ENCODE results near the gene RRP8.

Gene RRP8

DNA sequence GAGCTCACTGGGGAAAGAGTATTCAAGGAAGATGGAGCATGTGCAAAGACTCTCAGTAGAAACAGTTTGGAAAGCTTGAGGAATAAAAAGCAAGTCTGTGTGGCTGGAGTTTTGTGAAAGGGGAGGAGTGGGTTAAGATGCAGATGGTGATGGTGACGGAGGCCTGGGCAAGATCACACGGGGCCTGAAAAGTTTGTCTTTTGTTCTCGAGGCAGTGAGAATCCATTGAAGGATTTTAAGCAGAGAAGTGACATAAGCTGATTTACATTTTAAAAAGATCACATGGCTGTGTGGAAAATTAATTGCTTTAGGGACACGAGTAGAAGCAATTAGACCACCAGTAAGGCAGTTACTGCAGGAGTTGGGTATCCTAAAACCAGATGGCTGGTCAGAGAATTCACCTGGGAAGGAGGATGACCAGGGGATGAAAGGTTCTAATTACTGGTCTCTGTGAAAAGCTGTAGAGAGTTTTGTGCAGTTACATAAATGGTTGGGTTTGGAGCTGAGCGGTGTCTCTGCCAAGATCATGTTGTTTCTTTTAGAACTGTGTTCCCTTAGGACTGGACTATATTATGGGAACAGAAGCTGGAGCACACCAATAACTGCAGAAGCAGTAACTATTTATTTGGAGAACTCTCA, 7.1 kb downstream of the RRP8 start:
- Histone ChIP-seq H3K27me3 (ENCODE audit: low read length) (no peaks in the 10 kb centered on the region), H3K27ac (ENCODE audit: low read depth, low read length) (no peak overlapping the region), H3K4me2 (ENCODE audit: low read depth, low read length, poor library complexity, severe bottlenecking) (no peak overlapping the region), H3K36me3 (ENCODE audit: low read length) (peaks cover 14% of the 10 kb centered on the region; the same call in 1 of the 2 replicates), H3K79me2 (ENCODE audit: insufficient read depth, low read length) (peaks cover 24% of the 10 kb centered on the region), H4K20me1 (ENCODE audit: low read depth, low read length) (no peaks in the 10 kb centered on the region; the same call in 1 of the 2 replicates), H3K4me3 (ENCODE audit: insufficient read depth, low read length, poor library complexity, severe bottlenecking) (no peak overlapping the region), H3K9me3 (ENCODE audit: insufficient read depth, low read length) (no peaks in the 10 kb centered on the region), H3K9ac (ENCODE audit: low read length) (no peak overlapping the region), H3K9me2 (replicated peaks; ENCODE audit: insufficient read depth, low read length) (no peaks in the 10 kb centered on the region), H2AFZ (ENCODE audit: low read depth, low read length, severe bottlenecking) (no peak overlapping the region), H3F3A (ENCODE audit: insufficient read depth) (no peaks in the 10 kb centered on the region)
- TF ChIP-seq CTCF (IDR thresholded peaks at IDR 0.05; ENCODE audit: insufficient read depth, low read length, poor library complexity, severe bottlenecking) (no peak), EZH2phosphoT487 (conservative IDR thresholded peaks at IDR 0.05; ENCODE audit: low read length) (no peak)

DNA sequence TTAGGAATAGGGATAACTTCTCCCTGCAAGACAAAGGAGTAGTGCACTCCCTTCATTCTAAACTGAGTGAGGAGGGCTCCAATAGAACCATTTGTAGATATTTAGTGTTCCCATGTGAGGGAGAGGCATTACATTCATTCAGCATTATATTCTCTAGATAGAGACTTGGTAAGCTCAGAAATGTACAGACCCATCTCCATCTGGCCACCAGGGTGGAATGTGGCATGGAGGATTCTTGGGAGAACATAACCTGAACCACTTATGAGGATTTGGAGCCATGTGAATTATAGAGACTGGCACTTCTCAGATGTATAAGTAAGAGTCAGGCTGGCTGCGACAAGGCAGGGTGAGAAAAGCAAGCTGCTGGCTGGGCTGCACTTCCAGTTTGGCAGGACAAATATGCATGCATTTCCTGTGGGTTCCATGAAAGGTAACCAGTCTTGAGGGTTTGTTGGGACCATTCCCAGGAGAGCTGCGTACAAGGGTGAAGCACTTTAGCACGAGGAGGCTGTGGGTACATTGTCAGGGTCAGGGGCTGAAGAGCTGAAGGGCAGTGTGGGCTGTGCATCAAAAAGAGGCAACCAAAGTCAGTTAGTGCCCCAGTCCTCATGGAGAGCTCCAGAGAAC, 9.2 kb downstream of the RRP8 start:
- Histone ChIP-seq H3K36me3 (ENCODE audit: low read length) (peaks cover 15% of the 10 kb centered on the region; the same call in 1 of the 2 replicates), H3K9me3 (ENCODE audit: insufficient read depth, low read length) (no peaks in the 10 kb centered on the region)

GRCh38 chr11:6588018-6588417, 15.4 kb downstream of the RRP8 start:
- Histone ChIP-seq H3K27me3 (ENCODE audit: low read length) (no peaks in the 10 kb centered on the region), H3F3A (ENCODE audit: insufficient read depth) (peaks cover 15% of the 10 kb centered on the region), H2AFZ (ENCODE audit: low read depth, low read length, severe bottlenecking) (no peak overlapping the region), H3K4me2 (ENCODE audit: low read depth, low read length, poor library complexity, severe bottlenecking) (no peak overlapping the region), H3K27ac (ENCODE audit: low read depth, low read length) (no peak overlapping the region), H3K79me2 (ENCODE audit: insufficient read depth, low read length) (no peaks in the 10 kb centered on the region), H3K9ac (ENCODE audit: low read length) (no peak overlapping the region), H3K36me3 (ENCODE audit: low read length) (peaks cover 18% of the 10 kb centered on the region; the same call in 1 of the 2 replicates), H3K4me3 (ENCODE audit: insufficient read depth, low read length, poor library complexity, severe bottlenecking) (no peak overlapping the region), H3K9me2 (replicated peaks; ENCODE audit: insufficient read depth, low read length) (no peaks in the 10 kb centered on the region), H4K20me1 (ENCODE audit: low read depth, low read length) (no peaks in the 10 kb centered on the region), H3K9me3 (ENCODE audit: insufficient read depth, low read length) (peaks cover 7% of the 10 kb centered on the region; the same call in 1 of the 2 replicates)
- TF ChIP-seq EZH2phosphoT487 (conservative IDR thresholded peaks at IDR 0.05; ENCODE audit: low read length), result no peak
- no peak for TF ChIP-seq CTCF (IDR thresholded peaks at IDR 0.05; ENCODE audit: insufficient read depth, low read length, poor library complexity, severe bottlenecking)

More for the DNA sequence above, 9.2 kb downstream of the RRP8 start:
- Histone ChIP-seq H3K4me2 (ENCODE audit: low read depth, low read length, poor library complexity, severe bottlenecking) (no peak overlapping the region), H3K27me3 (ENCODE audit: low read length) (no peaks in the 10 kb centered on the region), H2AFZ (ENCODE audit: low read depth, low read length, severe bottlenecking) (no peak overlapping the region), H3K9ac (ENCODE audit: low read length) (no peak overlapping the region), H3F3A (ENCODE audit: insufficient read depth) (peaks cover 4% of the 10 kb centered on the region), H3K9me2 (replicated peaks; ENCODE audit: insufficient read depth, low read length) (no peaks in the 10 kb centered on the region), H3K79me2 (ENCODE audit: insufficient read depth, low read length) (0 out of 2 replicates have a peak, but pooled peaks cover 5% of the 10 kb centered on the region), H4K20me1 (ENCODE audit: low read depth, low read length) (no peaks in the 10 kb centered on the region; the same call in 1 of the 2 replicates), H3K4me3 (ENCODE audit: insufficient read depth, low read length, poor library complexity, severe bottlenecking) (no peak overlapping the region), H3K27ac (ENCODE audit: low read depth, low read length) (no peak overlapping the region)
- TF ChIP-seq EZH2phosphoT487 (conservative IDR thresholded peaks at IDR 0.05; ENCODE audit: low read length) (no peak), CTCF (IDR thresholded peaks at IDR 0.05; ENCODE audit: insufficient read depth, low read length, poor library complexity, severe bottlenecking) (no peak)

Measured in SU-DHL-6 (cell line).